GM21367 (cell line): Measurements from ENCODE around the gene FTSJ1.
"Not testable (repeated sequence)": the region's sequence is repeated elsewhere in the genome, so short reads cannot be mapped to it uniquely, and the experiment has no call there.

Source experiments
- ATAC-seq: cut with Tn5 transposase; IDR thresholded peaks from one replicate; pipeline ENCODE4 v1.9.1; 2021; ENCODE audit not compliant: unreplicated experiment

Gene FTSJ1

GRCh38 chrX:48520976-48521352 lies 45.0 kb downstream of the FTSJ1 start:
- ATAC-seq = no peak

- ATAC-seq = peak; percentile 98
Observed at GRCh38 chrX:48521353-48522243, 45.6 kb downstream of the FTSJ1 start, which contains the start of gene EBP. Gene EBP (plus strand): TSS chrX:48521808. CDS start chrX:48523772, 1,964 bp downstream.

DNA sequence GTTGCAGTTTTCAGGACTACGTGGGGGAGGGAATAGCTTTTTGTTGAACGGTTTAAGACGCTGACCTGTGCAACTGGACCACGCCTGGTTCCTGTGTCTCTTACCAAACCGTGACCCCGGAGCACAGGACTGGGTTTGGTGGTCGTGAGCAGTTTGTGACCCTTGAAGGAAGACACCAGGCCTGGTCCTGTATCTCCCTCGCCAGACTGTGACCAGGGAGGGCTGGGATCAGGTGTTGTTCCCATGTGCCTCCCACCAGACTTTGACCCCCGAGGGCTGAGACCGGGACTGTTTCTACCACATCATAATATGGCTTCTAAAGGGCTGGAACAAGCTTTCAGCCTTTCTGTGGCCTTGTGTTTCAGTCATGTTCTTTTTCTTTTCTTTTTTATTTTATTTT lies 46.3 kb downstream of the FTSJ1 start:
- no peak for ATAC-seq

- no peak for ATAC-seq
Observed at GRCh38 chrX:48523682-48524081, 47.7 kb downstream of the FTSJ1 start.

DNA sequence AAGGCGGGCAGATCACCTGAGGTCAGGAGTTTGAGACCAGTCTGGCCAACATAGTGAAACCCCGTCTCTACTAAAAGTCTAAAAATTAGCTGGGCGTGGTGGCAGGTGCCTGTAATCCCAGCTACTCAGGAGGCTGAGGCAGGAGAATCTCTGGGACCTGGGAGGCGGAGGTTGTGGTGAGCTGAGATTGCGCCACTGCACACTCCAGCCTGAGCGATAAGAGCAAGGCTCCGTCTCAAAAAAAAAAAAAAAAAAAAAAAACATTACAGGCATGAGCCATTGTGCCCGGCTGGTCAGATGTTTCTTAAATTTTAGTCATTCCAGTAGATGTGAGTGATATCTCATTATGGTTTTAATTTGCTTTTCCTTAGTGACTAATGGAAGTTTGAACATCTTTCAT lies 49.9 kb downstream of the FTSJ1 start:
- ATAC-seq = not testable (repeated sequence)

GRCh38 chrX:48530736-48531135 lies 54.7 kb downstream of the FTSJ1 start:
- ATAC-seq = no peak

- ATAC-seq = no peak
Observed at GRCh38 chrX:48531358-48531959, 55.5 kb downstream of the FTSJ1 start.

DNA sequence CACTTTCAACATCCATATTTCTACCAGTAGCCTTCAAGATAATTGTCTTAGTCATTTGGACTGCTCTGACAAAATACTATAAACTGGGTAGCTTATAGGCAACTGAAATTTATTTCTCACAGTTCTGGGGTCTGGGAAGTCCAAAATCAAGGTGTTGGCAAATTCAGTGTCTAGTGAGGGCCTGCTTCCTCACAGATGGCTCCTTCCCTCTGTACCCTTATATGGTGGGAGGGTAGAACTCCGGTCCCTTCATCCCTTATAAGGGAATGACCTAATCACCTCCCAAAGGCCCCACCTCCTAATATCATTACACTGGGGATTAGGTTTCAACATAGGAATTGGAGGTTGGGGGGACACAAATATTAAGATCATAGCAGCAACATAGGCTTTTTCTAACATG lies 56.2 kb downstream of the FTSJ1 start:
- ATAC-seq = no peak

GRCh38 chrX:48533165-48533564 lies 57.2 kb downstream of the FTSJ1 start:
- no peak for ATAC-seq
